ENCODE measurements around the gene CCDC51.
A peak's percentile ranks its signal among the peaks of the same experiment; 100 is the strongest.
"Not testable (repeated sequence)": the region's sequence is repeated elsewhere in the genome, so short reads cannot be mapped to it uniquely, and the experiment has no call there.

The CCDC51 gene

GRCh38 chr3:48439820-48440589 is at the start of gene CCDC51, which contains the start of gene TMA7:
TSS of gene CCDC51 (minus strand) at chr3:48440119. CDS start at chr3:48435128, 4,991 bp downstream.
TSS of gene TMA7 (plus strand) at chr3:48440257. CDS start at chr3:48440297, 40 bp downstream.
- peak within 1 kb of the TSS; percentile 87 for H3K27ac ChIP-seq
- no peak for TF ChIP-seq CTCF (IDR thresholded peaks at IDR 0.05)
- TF ChIP-seq ZFX (IDR thresholded peaks at IDR 0.05; ENCODE audit: borderline replicate concordance): no peak

- H3K27ac ChIP-seq: no peak overlapping the region
- TF ChIP-seq CTCF (IDR thresholded peaks at IDR 0.05) (no peak), ZFX (IDR thresholded peaks at IDR 0.05; ENCODE audit: borderline replicate concordance) (no peak)
Measured at GRCh38 chr3:48486952-48487351, 47.0 kb upstream of the CCDC51 start.

- not testable (repeated sequence) for H3K27ac ChIP-seq
Measured at GRCh38 chr3:48482822-48483221, 42.9 kb upstream of the CCDC51 start.

DNA sequence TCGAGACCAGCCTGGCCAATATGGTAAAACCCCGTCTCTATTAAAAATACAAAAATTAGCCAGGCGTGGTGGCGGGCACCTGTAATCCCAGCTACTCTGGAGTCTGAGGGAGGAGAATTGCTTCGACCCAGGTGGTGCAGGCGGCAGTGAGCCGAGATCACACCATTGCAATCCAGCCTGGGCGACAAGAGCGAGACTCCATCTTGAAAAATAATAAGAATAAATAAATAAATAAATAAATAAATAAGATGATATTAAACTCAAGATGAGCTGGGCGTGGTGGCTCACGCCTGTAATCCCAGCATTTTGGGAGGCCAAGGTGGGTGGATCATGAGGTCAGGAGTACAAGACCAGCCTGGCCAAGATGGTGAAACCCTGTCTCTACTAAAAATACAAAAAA is 41.0 kb upstream of the CCDC51 start:
- not testable (repeated sequence) for H3K27ac ChIP-seq

DNA sequence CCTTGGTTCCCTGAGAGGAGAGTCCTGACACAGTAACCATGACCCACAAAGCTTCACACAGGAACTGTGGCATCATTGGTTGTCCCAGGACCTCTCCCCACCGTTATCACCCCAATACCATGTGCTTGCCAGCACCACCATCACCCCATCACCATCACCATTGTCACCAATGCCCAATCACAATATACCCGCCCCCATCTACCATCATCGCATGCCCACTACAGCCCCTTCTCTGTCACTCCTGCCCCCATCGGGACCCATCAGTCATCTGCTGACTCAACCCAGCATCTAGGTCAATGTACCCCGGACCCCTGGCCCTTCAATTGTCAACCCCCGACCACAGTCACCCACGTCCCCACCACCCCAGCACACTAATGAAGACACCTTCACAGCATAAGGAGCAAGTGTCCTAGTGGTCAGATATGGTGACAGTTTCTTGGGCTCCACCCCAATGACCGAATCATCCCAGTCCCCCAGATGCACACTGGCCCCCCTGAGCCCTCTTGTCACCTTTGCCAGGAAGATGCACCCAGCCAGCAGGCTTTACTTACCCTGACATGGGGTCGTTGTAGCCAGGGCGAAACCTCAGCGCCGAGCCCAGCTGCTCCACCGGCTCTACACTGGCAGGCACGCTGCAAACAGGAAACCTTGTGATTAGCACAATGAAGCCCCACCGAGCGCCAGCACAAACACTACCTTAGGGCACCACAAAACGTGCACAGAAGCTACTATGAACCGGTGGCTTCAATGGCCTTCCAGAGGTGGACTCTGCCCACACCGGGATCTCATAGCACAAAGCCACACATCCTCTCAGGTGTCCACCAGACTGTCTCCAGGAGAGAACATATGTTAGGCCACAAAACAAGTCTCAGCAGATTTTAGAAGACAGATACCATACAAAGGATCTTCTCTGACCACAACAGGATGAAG is 39.0 kb upstream of the CCDC51 start:
- no peak overlapping the region for H3K27ac ChIP-seq
- TF ChIP-seq ZFX (IDR thresholded peaks at IDR 0.05; ENCODE audit: borderline replicate concordance): no peak

- H3K27ac ChIP-seq: no peak overlapping the region
- TF ChIP-seq ZFX (IDR thresholded peaks at IDR 0.05; ENCODE audit: borderline replicate concordance) (no peak), CTCF (IDR thresholded peaks at IDR 0.05) (no peak)
Measured at GRCh38 chr3:48477959-48478520, 38.1 kb upstream of the CCDC51 start.

DNA sequence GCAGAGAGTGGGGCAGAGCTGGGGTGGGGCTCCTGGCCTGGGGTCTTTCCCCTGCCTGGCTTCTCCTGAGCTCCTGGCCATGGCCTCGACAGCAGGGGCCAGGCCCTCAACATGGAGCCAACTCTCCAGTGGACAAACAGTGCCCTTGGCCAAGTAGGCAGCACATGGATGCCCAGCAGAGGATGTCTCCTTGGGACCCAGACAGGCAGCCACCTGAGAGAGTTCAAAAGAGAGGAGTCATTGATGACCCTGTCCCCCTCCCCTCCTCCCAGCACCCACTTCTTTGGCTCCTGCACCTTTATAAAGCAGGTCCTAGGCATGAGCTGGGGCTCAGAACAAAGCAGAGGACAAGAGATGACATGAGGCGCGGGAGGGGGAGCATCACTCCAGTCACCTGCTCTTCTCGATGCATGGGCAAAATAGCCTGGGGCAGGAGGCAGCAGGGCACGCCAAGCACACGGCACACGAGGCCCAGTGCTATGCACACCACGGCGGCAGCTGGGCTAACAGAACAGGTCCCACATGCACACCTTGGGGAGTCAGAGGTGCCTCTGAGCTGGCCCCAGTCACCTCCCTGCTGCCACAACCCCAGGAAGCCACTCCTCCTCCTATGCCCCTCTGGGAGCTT is 36.6 kb upstream of the CCDC51 start:
- no peak overlapping the region for H3K27ac ChIP-seq

More for the DNA sequence above, 36.6 kb upstream of the CCDC51 start:
- TF ChIP-seq CTCF (IDR thresholded peaks at IDR 0.05) (no peak), ZFX (IDR thresholded peaks at IDR 0.05; ENCODE audit: borderline replicate concordance) (no peak)

Measured in 22Rv1 (cell line).